NOMO-1 treated with dmso at 0.1 percent for 144 hours (cell line): ENCODE measurements around the gene SLC25A44.
"Not testable (repeated sequence)": the region's sequence is repeated elsewhere in the genome, so short reads cannot be mapped to it uniquely, and the experiment has no call there.

Experiments used
- DNase-seq: peaks from one replicate; lab custom pipeline; 2025; ENCODE audit not compliant: unreplicated experiment; lab: John Stamatoyannopoulos, UW

The SLC25A44 gene

DNA sequence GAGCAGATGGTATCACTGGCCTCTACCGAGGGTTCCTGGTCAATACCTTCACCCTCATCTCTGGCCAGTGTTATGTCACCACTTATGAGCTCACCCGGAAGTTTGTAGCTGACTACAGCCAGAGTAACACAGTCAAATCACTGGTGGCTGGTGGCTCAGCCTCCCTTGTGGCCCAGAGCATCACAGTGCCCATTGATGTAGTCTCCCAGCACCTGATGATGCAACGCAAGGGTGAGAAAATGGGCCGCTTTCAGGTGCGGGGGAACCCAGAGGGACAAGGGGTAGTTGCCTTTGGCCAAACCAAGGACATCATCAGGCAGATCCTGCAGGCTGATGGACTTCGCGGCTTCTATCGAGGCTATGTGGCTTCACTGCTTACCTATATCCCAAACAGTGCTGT lies 6.1 kb downstream of the SLC25A44 start:
- no peak for DNase-seq

DNA sequence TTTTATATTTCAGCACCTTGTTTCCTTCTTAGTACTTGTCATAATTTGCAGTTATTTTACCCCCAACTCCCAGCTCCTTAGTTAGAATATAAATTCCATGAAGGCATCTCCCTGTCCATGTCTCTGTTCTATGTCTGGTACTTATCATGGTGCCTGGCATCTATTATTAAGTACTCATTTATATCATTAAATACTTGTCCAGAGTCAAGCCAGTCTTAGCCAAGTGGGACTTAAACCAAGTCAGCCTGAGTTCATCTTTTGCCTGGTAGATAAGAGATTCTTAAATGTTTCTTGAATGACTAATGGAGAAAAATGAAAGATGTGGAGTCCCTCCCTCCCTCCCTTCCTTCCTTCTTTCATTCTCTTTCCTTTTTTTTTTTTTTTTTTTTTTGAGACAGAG lies 9.4 kb downstream of the SLC25A44 start:
- DNase-seq = no peak

GRCh38 chr1:156204686-156205085 lies 10.8 kb downstream of the SLC25A44 start:
- no peak for DNase-seq

DNA sequence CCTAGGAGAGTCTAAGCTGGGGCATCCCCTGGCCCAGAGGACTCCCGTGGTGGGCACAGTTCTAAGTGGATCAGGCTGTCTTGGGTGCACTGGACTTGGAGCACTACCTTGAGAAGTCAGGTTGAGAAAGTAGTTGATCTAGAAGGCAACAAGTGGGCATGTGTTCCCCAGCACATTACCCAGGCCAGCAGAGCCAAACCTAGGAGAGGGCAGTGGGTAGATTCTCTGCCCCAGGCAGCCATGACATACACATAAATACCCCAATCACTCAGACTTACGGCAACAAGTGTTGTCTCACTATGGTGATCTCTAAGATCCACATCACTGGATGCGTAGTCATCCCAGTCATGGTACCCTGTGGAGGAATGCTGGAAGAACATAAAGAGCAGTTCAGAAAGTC lies 17.3 kb downstream of the SLC25A44 start:
- no peak for DNase-seq

GRCh38 chr1:156212130-156212529 lies 18.2 kb downstream of the SLC25A44 start:
- no peak for DNase-seq

- peak; percentile 98 for DNase-seq
Observed at GRCh38 chr1:156212833-156213643, 19.1 kb downstream of the SLC25A44 start, which contains the start of gene PMF1. Gene PMF1 (plus strand): TSS chr1:156213007. CDS start chr1:156213016, 9 bp downstream.

GRCh38 chr1:156213644-156213966 lies 19.7 kb downstream of the SLC25A44 start:
- no peak for DNase-seq

- DNase-seq = no peak
Observed at GRCh38 chr1:156214024-156214748, 20.3 kb downstream of the SLC25A44 start.

DNA sequence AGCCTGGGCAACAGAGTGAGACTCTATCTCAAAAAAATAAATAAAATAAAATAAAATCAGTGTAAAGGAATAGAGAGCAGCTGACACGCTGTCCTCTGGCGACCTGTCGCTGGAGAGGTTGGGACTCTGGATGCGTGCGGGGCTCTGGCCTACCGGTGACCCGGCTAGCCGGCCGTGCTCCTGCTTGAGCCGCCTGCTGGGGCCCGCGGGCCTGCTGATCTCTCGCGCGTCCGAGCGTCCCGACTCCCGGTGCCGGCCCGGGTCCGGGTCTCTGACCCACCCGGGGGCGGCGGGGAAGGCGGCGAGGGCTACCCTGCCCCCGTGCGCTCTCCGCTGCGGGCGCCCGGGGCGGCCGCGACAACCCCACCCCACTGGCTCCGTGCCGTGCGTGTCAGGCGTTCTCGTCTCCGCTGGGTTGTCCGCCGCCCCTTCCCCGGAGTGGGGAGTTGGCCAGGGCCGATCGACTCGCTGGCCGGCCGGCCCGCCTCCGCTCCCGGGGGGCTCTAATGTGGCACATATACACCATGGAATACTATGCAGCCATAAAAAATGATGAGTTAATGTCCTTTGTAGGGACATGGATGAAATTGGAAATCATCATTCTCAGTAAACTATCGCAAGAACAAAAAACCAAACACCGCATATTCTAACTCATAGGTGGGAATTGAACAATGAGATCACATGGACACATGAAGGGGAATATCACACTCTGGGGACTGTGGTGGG lies 22.6 kb downstream of the SLC25A44 start:
- not testable (repeated sequence) for DNase-seq

DNA sequence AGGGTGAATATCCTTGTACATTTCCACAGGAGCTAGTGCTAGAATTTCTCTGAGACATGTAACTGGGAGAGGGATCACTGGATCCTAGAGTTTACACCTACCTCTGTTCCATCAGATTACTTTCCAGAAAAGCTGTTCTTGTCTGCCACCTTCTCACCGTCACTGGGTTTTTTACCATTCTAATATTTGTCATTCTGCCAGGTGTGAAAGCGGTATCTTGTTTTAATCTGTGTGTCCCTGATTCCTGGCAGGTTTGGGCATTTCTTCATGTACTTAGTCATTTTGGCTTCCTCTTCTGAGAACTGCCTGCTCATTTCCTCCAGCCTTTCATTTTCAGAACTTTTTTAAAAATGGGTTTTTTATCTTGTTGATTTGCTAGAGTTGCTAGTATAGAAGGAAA lies 24.0 kb downstream of the SLC25A44 start:
- DNase-seq = no peak

GRCh38 chr1:156220226-156220625 lies 26.3 kb downstream of the SLC25A44 start:
- no peak for DNase-seq

GRCh38 chr1:156221986-156222692 lies 28.2 kb downstream of the SLC25A44 start:
- DNase-seq = no peak

DNA sequence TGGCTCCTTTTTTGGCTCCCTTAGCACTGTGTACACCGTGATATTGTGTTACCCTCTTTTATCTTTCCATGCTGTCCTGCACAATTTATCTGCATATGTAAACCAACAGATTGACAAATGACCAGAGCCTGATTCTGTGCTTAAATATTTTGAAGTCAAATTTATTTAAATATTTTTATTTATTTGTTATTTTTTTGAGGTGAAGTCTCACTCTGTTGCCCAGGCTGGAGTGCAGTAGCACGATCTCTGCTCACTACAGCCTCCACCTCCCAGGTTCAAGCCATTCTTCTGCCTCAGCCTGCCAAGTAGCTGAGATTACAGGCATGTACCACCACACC lies 31.7 kb downstream of the SLC25A44 start:
- no peak for DNase-seq

- DNase-seq = no peak
Observed at GRCh38 chr1:156226116-156226538, 32.2 kb downstream of the SLC25A44 start.

DNA sequence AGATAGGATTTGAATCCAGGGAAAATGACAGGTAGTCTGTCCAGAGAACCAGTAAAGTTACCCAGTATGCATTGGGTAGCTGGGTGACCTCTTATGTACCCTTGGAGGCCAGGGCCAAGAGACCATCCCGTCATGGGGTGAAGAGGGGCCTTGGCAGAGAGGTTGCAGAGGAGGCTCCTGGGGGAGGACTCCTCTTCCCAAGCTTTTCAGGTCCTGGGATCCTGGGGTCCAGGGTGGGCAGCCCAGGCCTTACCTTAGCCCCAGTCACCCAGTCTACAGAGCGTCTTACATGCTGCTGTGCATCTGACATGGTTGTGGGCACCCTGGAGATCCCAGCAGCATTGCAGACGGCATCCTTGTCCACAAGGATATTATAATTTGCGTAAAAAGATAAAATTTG lies 32.9 kb downstream of the SLC25A44 start:
- no peak for DNase-seq

GRCh38 chr1:156228501-156228900 lies 34.6 kb downstream of the SLC25A44 start:
- no peak for DNase-seq

DNA sequence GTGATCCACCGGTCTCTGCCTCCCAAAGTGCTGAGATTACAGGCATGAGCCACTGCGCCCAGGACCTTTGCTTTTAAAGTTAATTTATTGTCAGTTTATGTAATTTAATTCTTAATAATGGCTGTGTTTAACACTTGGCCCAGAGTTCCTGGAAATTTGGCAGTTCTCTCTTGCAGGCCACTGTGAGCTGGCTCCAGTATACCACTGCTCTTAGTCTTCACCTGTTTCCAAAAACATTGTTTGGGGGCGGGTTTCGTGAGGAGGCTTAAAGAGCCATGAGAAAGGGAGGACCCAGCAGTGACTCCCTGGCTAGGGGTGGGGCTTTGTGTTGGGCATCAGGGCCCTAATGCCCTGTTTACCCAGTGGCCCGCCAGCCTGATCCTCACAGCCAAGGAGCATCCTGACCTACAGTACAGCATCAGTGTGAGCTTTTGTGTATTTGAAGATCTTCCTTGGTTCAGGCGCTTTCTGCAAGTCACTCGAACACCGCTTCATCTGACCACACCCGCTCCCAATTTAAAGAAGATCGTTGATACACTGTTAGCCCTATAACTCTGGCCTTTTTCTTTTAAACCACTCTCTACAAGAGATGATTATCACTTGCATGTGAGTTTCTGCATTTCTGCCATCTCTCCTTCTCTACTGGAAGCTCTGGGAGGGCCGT lies 36.0 kb downstream of the SLC25A44 start:
- DNase-seq = no peak

DNA sequence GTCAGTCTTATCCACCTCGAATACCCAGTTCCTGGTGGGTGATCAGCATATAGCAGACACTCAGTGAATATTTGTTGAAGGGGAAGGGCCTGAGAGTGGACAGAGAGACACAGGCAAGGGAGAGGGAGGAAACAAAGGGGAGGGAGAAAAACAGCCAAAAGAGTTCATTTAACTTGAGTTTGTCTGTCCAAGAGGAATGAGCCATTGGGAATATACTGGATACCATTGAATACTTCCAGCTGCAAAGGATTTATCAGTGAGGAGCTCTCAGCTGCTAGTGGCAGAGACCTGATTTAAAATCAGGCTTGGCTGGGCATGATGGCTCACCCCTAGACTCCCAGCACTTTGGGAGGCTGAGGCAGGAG lies 36.6 kb downstream of the SLC25A44 start:
- no peak for DNase-seq

DNA sequence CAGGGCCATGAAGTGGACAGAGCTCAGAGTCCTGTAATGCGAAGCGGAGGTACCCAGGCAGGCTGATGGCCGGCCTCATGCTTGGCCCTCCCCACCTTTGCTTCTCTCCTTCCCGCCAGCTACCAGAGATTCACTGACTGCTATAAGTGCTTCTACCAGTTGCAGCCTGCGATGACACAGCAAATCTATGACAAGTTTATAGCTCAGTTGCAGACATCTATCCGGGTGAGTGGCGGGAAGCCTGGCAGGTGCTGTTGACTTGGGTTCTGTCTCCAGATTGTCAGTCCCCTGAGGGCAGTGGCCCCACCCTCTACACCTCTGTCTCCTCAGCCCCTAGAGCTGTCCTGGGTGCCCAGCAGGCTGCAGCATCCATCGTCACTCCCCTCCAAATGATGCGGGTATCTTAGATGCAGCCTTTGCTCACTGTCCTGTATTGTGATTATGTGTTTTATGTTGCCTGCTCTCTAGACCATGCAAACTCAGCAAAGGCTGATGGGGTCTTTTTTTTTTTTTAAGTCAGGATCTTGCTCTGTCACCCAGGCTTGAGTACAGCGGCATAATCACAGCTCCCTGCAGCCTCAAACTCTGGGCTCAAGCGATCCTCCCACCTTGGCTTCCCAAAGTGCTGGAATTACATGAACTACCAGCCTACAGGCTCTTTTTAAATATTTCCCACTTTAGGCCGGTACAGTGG lies 38.4 kb downstream of the SLC25A44 start:
- no peak for DNase-seq

DNA sequence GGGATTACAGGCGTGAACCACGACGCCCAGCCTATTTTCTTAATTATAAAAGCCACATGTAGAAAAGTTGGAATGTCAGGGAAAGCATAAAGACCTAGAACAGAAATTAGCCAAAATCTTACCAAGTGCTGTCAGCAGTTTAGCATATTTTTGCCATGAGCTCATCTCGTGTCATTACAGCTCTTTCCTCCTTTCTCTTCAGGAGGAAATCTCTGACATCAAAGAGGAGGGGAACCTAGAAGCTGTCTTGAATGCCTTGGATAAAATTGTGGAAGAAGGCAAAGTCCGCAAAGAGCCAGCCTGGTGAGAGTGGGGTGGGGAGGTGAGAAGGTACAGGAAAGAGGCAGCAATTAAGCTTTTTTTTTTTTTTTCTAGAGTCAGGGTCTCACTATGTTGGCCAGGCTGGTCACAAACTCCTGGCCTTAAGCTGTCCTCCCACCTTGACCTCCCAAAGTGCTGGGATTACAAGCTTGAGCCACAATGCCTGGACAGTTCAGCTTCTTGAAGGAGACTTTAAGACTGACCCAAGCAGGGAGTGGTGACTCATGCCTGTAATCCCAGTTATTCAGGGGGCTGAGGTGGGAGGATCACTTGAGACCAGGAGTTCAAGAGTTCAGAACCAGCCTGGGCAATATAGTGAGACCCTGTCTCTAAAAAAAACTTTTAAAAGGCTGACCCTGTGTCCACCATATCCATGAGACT lies 39.7 kb downstream of the SLC25A44 start:
- DNase-seq = no peak
